Gastroesophageal sphincter (tissue), 4 donors: ENCODE results near the gene SMIM38. TPM values are rescaled to one million over a fixed set of nuclear protein-coding genes. Genes with fewer than 3 reads are reported as not detected.

Experiments used
- ATAC-seq: fragments of 150-250 bp; one replicate; pipeline ENCODE4 v1.9.1; 2016; ENCODE audit warnings: mild to moderate bottlenecking, moderate library complexity
- H3K27ac ChIP-seq, 4 donors: fragments of 200-600 bp; sonication (generic) in 3 of 4; 1 replicate in 3 of 4; 2 replicates in 1 of 4; pipeline ENCODE4 v1.5.1; 2016 to 2019
- H3K27me3 ChIP-seq: fragments of 200-600 bp; sonication (generic); one replicate; pipeline ENCODE4 v1.5.1; 2019
- H3K36me3 ChIP-seq, 2 donors: fragments of 200-600 bp; sonication (generic); one replicate each; pipeline ENCODE4 v1.5.1; 2019; ENCODE audit warnings: control low read depth in 1 of 2
- H3K4me1 ChIP-seq, 3 donors: fragments of 200-600 bp; sonication (generic); 1 replicate in 2 of 3; 2 replicates in 1 of 3; pipeline ENCODE4 v1.5.1; 2016 to 2019; ENCODE audit warnings: control low read depth in 2 of 3
- H3K4me3 ChIP-seq, 2 donors: fragments of 200-600 bp; sonication (generic); one replicate each; pipeline ENCODE4 v1.5.1; 2019; ENCODE audit warnings: mild to moderate bottlenecking in 1 of 2, moderate library complexity in 1 of 2
- H3K9me3 ChIP-seq, 3 donors: fragments of 200-600 bp; sonication (generic); one replicate each; pipeline ENCODE4 v1.5.1; 2017 to 2019; ENCODE audit warnings: control low read depth in 2 of 3
- EP300 ChIP-seq: sonication (generic); formaldehyde crosslinking; IDR thresholded peaks from one replicate; pipeline ENCODE4 v1.6.1; 2017; ENCODE audit warnings: antibody characterized with exemption, mild to moderate bottlenecking
- POLR2A ChIP-seq, 2 donors: fragments of 450-650 bp; IDR thresholded peaks; one replicate each; pipeline ENCODE4 v1.6.1; 2017; ENCODE audit warnings: antibody characterized with exemption in 2 of 2, mild to moderate bottlenecking in 2 of 2, moderate library complexity in 1 of 2
- POLR2AphosphoS5 ChIP-seq: sonication (generic); formaldehyde crosslinking; IDR thresholded peaks from one replicate; pipeline ENCODE4 v1.6.1; 2017; ENCODE audit warnings: antibody characterized with exemption
- WGBS, 2 donors: methylation state at CpG; one replicate each; pipeline ENCODE4 v1.1.5; 2018; ENCODE audit warnings: low coverage in 1 of 2; 5-methylcytosine and 5-hydroxymethylcytosine counted together
- total RNA-seq, 4 donors: library from RNA; depleted of rRNA; stranded (reverse); fragments of >200 nt; gene quantifications; one replicate each; pipeline ENCODE4 v1.1.0, GENCODE V29; 2016
- TF ChIP-seq, protein P1 (sequence below), 4 experiments: fragments of 200-600 bp in 2 of 4; fragments of 450-650 bp in 2 of 4; sonication (generic) in 1 of 4; IDR thresholded peaks; one replicate each; pipeline ENCODE4 v1.5.1; 2017 to 2019; ENCODE audit warnings: antibody characterized with exemption in 4 of 4, mild to moderate bottlenecking in 2 of 4, moderate library complexity in 2 of 4

SMIM38 gene
- total RNA-seq, 4 donors from 2014 or later: 1.2 to 2.3 (median 1.3) TPM

DNA sequence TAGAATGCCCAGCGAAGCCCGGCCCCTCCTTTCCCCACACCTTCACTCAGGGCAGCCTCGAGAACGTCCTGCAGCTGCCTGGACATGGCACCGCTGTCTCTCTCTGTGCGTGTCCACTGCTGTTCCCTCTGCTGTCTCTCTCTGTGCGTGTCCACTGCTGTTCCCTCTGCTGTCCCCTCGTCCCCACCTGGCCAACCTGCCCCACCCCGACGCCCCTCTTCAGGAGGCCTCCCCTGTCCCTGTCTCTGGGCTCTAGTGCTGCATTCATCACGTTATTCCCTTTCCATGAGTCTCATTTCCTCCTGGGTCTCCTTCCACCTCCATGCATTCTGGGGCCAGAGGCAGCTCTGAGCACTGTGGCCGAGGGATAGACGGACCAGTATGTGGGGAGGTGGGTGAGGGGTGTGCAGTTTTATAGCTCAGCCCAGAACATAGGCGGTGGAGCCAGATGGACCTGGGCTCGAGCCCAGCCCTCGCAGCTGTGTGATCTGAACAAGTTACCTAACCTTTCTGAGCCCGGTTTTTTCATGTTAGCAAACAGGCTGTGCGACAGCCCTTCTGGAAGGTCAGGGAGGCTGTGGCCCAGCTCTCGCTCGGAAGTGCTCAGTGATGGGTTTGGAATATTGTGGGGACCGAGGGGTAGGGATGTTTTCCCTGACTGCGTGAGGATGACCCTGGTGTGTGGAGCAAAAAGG is 41.9 kb upstream of the SMIM38 start:
- no peak for TF ChIP-seq POLR2A (IDR thresholded peaks at IDR 0.05)
- TF ChIP-seq, protein P1, sequence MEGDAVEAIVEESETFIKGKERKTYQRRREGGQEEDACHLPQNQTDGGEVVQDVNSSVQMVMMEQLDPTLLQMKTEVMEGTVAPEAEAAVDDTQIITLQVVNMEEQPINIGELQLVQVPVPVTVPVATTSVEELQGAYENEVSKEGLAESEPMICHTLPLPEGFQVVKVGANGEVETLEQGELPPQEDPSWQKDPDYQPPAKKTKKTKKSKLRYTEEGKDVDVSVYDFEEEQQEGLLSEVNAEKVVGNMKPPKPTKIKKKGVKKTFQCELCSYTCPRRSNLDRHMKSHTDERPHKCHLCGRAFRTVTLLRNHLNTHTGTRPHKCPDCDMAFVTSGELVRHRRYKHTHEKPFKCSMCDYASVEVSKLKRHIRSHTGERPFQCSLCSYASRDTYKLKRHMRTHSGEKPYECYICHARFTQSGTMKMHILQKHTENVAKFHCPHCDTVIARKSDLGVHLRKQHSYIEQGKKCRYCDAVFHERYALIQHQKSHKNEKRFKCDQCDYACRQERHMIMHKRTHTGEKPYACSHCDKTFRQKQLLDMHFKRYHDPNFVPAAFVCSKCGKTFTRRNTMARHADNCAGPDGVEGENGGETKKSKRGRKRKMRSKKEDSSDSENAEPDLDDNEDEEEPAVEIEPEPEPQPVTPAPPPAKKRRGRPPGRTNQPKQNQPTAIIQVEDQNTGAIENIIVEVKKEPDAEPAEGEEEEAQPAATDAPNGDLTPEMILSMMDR (IDR thresholded peaks at IDR 0.05): no peak
- TF ChIP-seq EP300: no peak
- no peak for TF ChIP-seq POLR2AphosphoS5
- H3K4me1 ChIP-seq: peaks cover 0 to 10% (median 0%) of the 10 kb centered on the region in 3 donors
- no peaks in the 10 kb centered on the region for H3K9me3 ChIP-seq
- no peaks in the 10 kb centered on the region for H3K27me3 ChIP-seq
- ATAC-seq: no peak
- no peak overlapping the region for H3K4me3 ChIP-seq
- H3K27ac ChIP-seq: no peak overlapping the region
- H3K36me3 ChIP-seq: peaks cover 0 to 8% of the 10 kb centered on the region in 2 donors
- WGBS, 2 donors: 84 to 87% methylated on average over 6 to 13 of the region's 22 CpGs

DNA sequence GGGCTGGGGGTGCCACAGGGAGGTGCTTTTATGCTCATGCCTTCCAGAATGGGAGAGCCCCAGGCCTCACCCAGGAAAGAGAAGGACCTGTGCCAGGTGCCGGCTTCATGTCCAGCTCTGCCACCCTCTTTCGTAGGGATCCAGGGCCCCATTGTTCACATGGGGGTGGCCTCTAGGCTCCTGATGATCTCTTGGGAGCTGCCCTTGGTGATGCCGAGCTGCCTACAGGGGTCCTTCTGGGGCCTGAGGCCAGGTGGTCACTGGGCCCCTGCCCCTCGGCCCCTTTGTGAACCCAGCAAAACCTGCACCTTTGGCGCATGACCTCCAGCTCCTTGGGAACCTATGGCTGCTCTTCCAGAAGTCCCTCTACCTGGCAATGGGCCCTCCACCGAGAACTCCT is 41.4 kb upstream of the SMIM38 start:
- H3K9me3 ChIP-seq: peaks cover 0 to 3% (median 0%) of the 10 kb centered on the region in 3 donors
- peaks cover 0 to 5% of the 10 kb centered on the region in 2 donors for H3K36me3 ChIP-seq
- no peak overlapping the region for H3K27ac ChIP-seq
- no peaks in the 10 kb centered on the region for H3K27me3 ChIP-seq
- no peak for TF ChIP-seq POLR2AphosphoS5
- no peak for TF ChIP-seq EP300
- TF ChIP-seq, protein P1 (IDR thresholded peaks at IDR 0.05): no peak
- no peak overlapping the region for H3K4me3 ChIP-seq
- peaks cover 0 to 10% (median 0%) of the 10 kb centered on the region in 3 donors for H3K4me1 ChIP-seq
- no CpG with 5 or more reads among the region's 6 CpGs for WGBS, 2 donors
- ATAC-seq: no peak

DNA sequence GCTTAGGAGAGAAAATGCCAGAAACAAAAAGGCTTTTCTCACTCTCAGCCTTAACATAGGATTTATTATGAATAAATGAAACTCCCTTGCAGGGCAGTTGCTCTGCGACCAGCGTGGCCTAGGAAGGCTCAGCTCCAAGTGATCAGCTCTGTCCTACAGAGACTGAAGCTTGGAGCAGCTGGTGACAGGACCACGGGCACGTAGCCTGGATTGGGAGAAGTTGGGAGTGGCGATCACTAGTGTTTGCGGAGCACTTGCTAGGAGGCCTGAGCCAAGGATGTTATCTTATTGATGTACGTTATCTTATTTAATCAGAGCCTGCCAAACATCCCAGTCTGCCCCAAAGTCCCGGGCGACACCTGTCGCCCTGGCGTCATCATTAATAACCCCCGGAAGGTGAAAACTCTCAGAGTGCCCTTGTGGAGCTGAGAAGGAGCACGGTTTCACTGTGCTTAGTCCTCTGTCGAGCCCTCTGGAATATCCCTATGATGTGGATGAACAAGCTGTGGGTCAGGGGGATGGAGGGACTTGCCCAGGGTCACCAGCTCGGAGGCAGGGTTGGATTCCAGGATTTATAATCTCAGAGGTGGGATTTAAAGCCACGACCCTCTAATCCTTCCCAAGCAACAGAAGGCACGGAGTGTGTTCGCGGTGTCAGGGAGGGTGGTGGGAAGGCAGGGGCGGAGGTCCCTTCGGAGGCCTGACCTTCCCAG is 40.8 kb upstream of the SMIM38 start:
- no peak overlapping the region for H3K27ac ChIP-seq

DNA sequence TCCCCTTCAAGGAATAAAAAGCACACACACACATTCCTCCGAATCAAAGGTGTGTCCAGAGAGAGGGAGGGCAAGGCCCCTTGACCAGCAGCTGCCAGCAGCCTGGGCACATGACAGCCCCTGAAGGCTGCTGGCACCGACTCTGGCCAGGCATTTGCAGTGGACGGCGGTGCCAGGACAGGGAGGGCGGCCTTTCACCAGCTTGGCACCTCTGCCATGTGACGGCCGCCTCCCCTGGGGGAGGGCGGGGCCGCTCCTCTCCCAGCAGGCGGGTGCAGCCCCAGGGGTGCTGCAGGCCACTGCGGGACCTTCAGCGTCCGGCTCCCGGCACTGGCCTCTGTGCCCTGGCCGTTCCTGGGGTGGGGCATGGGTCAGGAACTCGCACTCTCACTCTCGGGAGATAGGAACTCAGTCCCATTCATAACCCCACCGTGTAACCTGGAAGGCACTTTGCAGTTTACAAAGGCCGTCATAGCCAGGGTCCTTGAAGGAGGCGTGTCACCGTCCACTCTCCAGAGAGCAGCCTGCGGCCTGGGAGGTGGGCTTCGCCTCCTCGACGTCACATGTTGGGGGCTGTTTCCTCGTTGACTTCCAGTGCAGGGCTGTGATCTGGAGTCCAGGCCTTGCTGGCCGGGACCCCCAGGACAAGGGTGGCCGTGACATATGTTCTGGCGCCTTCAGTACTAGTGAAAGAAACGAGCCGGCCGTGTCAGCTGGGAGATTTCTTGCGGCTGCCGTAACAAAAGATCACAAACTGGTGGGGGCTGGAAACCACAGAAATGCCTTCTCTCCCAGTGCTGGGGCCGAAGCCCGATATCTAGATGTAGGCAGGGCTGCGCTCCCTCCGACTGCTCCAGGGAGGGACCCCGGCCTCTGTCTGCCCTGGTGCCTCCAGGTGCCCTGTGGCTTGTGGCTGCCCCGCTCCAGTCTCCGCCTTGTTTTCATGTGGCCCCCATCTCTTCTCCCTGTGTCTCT is 39.9 kb upstream of the SMIM38 start:
- H3K9me3 ChIP-seq: peaks cover 0 to 5% (median 0%) of the 10 kb centered on the region in 3 donors
- WGBS, 2 donors: 70 to 94% methylated on average over 3 to 4 of the region's 41 CpGs

More for the DNA sequence above, 40.8 kb upstream of the SMIM38 start:
- H3K9me3 ChIP-seq: peaks cover 0 to 5% (median 0%) of the 10 kb centered on the region in 3 donors
- H3K27me3 ChIP-seq: no peaks in the 10 kb centered on the region
- 67 to 92% methylated on average over 6 to 8 of the region's 21 CpGs for WGBS, 2 donors
- TF ChIP-seq, protein P1 (IDR thresholded peaks at IDR 0.05): no peak
- TF ChIP-seq POLR2AphosphoS5 (no peak), EP300 (no peak), POLR2A (IDR thresholded peaks at IDR 0.05) (no peak)
- H3K4me3 ChIP-seq: no peak overlapping the region
- peaks cover 0 to 6% of the 10 kb centered on the region in 2 donors for H3K36me3 ChIP-seq
- peaks cover 0 to 10% (median 0%) of the 10 kb centered on the region in 3 donors for H3K4me1 ChIP-seq
- no peak for ATAC-seq

More for the DNA sequence above, 39.9 kb upstream of the SMIM38 start:
- no peak overlapping the region for H3K27ac ChIP-seq
- TF ChIP-seq POLR2A (IDR thresholded peaks at IDR 0.05) (no peak), EP300 (no peak), POLR2AphosphoS5 (no peak)
- TF ChIP-seq, protein P1 (IDR thresholded peaks at IDR 0.05): no peak
- peaks cover 0 to 10% (median 0%) of the 10 kb centered on the region in 3 donors for H3K4me1 ChIP-seq
- H3K36me3 ChIP-seq: peaks cover 0 to 6% of the 10 kb centered on the region in 2 donors
- peak; percentile 62 for ATAC-seq
- no peaks in the 10 kb centered on the region for H3K27me3 ChIP-seq
- H3K4me3 ChIP-seq: no peak overlapping the region
